Immature natural killer cell (primary cell): ENCODE measurements around the gene ZNF784. TPM values are rescaled to one million over a fixed set of nuclear protein-coding genes. Genes with fewer than 3 reads are reported as not detected.

Source experiments
- DNase-seq, 3 donors: peaks; one replicate each; pipeline ENCODE4 v3.0.0; 2022; ENCODE audit warnings: mixed read lengths in 1 of 3
- H3K27ac Mint-ChIP-seq, 6 donors: one replicate each; pipeline ENCODE4 v1.8.0; 2020; ENCODE audit warnings: mixed read lengths in 6 of 6, mild to moderate bottlenecking in 5 of 6, inconsistent platforms in 4 of 6, moderate library complexity in 3 of 6
- H3K27me3 Mint-ChIP-seq, 3 donors: one replicate each; pipeline ENCODE4 v1.8.0; 2020 to 2021; ENCODE audit warnings: low read depth in 3 of 3, mild to moderate bottlenecking in 3 of 3, mixed read lengths in 3 of 3, moderate library complexity in 3 of 3, inconsistent platforms in 1 of 3
- H3K36me3 Mint-ChIP-seq, 3 donors: one replicate each; pipeline ENCODE4 v1.8.0; 2020; ENCODE audit warnings: mixed read lengths in 3 of 3, inconsistent platforms in 2 of 3, mild to moderate bottlenecking in 2 of 3
- H3K4me1 Mint-ChIP-seq, 2 donors: one replicate each; pipeline ENCODE4 v1.8.0; 2020; ENCODE audit warnings: inconsistent platforms in 2 of 2, mild to moderate bottlenecking in 2 of 2, mixed read lengths in 2 of 2, moderate library complexity in 1 of 2
- H3K4me3 Mint-ChIP-seq, 5 donors: one replicate each; pipeline ENCODE4 v1.8.0; 2020; ENCODE audit warnings: mild to moderate bottlenecking in 5 of 5, mixed read lengths in 5 of 5, inconsistent platforms in 3 of 5, moderate library complexity in 3 of 5
- H3K9me3 Mint-ChIP-seq, 6 donors: one replicate each; pipeline ENCODE4 v1.8.0; 2020; ENCODE audit warnings: mild to moderate bottlenecking in 6 of 6, mixed read lengths in 6 of 6, inconsistent platforms in 4 of 6, moderate library complexity in 3 of 6
- polyA plus RNA-seq, 3 donors: library from polyadenylated mRNA; unstranded; fragments of 300-500 nt; fragmentation: Illumina TruSeq; gene quantifications; one replicate each; pipeline ENCODE4 v1.2.3, GENCODE V29; 2021

The ZNF784 gene
- polyA plus RNA-seq, 3 donors from 2014 or later = 0.59 to 0.78 (median 0.62) TPM

DNA sequence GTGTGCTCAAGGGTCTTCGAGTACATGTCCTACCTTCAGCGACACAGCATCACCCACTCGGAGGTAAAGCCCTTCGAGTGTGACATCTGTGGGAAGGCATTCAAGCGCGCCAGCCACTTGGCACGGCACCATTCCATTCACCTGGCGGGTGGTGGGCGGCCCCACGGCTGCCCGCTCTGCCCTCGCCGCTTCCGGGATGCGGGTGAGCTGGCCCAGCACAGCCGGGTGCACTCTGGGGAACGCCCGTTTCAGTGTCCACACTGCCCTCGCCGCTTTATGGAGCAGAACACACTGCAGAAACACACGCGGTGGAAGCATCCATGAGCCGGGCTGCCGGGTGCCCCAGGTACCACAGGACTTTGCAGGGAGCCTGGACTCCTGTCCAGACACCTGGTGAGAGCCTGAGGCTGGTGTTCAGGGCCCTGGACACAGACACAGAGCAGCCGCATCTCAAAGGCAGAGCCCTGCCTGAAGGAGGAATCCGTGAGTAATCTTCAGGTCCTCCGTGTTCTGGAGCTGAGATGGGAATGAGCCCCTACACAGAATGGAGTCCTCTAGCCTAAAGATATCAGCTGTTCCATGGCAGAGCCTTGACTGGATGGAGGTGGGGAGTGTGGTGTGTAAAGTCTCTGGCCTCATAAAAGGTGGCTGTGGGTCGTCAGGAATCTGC lies 20.6 kb upstream of the ZNF784 start:
- DNase-seq = no peak
- H3K36me3 Mint-ChIP-seq = no peaks in the 10 kb centered on the region
- H3K27ac Mint-ChIP-seq = no peak overlapping the region
- peak overlapping the region; percentile 84 to 96 (median 91) for H3K4me3 Mint-ChIP-seq
- peaks cover 38 to 54% of the 10 kb centered on the region in 2 donors for H3K4me1 Mint-ChIP-seq
- no peaks in the 10 kb centered on the region for H3K9me3 Mint-ChIP-seq
- H3K27me3 Mint-ChIP-seq = peaks cover 3 to 10% (median 5%) of the 10 kb centered on the region in 3 donors

DNA sequence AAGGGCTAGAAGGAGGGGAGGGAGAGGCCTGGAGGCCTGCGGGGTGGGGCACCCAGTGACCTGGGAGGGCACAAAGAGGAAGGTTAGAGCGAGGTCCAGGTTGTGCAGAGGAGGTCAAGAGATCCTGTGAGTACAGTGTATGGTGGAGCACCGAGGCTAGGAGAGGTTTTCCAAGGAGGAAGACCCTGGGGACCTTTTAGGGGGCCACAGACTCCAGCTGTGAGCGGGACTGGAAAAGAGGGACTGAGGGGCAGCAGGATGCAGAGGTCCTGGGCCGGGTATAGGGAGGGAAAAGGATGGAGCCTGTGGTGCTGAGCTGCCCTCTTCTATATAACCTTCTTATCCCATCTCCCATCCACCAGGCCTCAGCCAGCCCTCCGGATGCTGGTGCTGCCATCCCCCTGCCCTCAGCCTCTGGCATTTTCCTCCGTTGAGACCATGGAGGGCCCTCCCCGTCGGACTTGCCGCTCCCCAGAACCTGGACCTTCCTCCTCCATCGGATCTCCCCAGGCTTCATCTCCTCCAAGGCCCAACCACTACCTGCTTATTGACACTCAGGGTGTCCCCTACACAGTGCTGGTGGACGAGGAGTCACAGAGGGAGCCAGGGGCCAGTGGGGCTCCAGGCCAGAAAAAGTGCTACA lies 19.9 kb upstream of the ZNF784 start:
- no peak for DNase-seq
- Mint-ChIP-seq H3K36me3 (no peaks in the 10 kb centered on the region), H3K4me1 (peaks cover 38 to 57% of the 10 kb centered on the region in 2 donors), H3K27me3 (peaks cover 3 to 7% (median 5%) of the 10 kb centered on the region in 3 donors), H3K4me3 (peak overlapping the region; percentile 84 to 96 (median 91)), H3K9me3 (no peaks in the 10 kb centered on the region), H3K27ac (peak overlapping the region; percentile 60 to 92 (median 80))

DNA sequence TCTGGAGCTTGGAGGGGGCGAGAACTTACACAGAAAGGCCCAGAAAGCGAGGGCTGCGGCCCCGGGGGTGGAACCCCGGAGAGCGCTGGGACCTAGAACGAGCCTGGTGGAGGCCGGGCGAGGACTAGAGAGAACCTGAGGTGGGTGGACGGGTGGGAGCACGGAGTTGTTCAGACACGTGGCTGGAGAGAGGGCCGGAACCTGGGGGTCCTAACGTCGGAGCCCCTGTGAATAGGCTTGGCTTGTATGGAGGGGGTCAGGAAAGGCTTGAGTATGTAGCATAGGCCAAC lies 19.5 kb upstream of the ZNF784 start:
- Mint-ChIP-seq H3K36me3 (peaks cover 0 to 3% (median 0%) of the 10 kb centered on the region in 3 donors), H3K4me3 (peak overlapping the region; percentile 84 to 96 (median 91)), H3K9me3 (no peaks in the 10 kb centered on the region), H3K27ac (peak overlapping the region; percentile 60 to 92 (median 80)), H3K4me1 (peaks cover 43 to 61% of the 10 kb centered on the region in 2 donors), H3K27me3 (peaks cover 3 to 7% (median 5%) of the 10 kb centered on the region in 3 donors)
- DNase-seq = no peak

DNA sequence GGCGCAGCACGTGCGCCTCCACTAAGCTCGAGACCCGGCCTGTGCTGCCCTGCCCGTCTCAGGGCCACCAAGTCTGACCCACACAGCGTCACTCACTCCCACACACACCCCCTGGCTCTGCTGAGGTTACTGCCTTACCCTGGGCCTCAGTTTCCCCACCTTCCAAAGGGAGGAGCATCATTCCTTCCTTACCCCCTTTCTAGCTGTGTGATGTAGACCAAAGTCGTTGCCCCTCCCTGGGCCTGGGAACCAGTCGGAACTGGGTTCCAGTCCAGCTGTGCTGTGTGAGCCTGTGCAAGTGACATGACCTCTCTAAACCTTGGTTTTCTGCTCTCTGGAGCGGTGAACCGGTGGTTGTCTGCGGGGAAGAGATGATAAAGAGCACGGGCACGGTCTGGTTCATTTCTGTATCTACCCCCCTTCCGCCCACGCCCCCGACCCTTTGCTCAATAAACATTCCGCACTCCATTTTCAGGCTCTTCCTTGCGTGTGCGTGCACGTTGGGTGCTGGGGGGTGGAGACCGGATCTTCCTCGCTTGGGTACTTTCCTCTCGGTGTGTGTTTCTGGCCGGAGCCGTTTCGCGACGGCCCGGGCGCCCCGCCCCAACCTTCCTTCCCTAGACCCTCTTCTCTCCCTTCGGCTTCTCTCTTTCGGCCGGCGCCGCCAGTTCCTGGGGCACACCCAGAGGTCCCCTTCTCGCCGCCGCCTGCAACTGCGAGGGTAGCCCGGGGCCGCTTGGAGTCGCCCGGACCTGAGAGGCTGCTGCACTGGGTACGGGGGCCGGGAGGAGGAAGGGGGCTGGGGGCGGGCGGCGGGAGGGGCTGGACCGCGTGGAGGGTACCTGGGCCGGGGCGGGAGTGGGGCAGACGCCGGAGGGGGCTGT lies 18.9 kb upstream of the ZNF784 start, which contains the start of gene ZNF581:
Gene ZNF581, plus strand, starts transcription at position 647 of the 884 bp plus-strand sequence. CDS start 923 bp downstream, outside the sequence.
- Mint-ChIP-seq H3K9me3 (no peaks in the 10 kb centered on the region), H3K36me3 (peaks cover 0 to 3% (median 0%) of the 10 kb centered on the region in 3 donors), H3K27me3 (peaks cover 3 to 7% (median 5%) of the 10 kb centered on the region in 3 donors), H3K4me3 (peak within 1 kb of the TSS; percentile 84 to 96 (median 91)), H3K4me1 (peaks cover 45 to 61% of the 10 kb centered on the region in 2 donors), H3K27ac (peak within 1 kb of the TSS; percentile 82 to 94 (median 89))
- DNase-seq = peak; percentile 68 to 72 (median 69)

DNA sequence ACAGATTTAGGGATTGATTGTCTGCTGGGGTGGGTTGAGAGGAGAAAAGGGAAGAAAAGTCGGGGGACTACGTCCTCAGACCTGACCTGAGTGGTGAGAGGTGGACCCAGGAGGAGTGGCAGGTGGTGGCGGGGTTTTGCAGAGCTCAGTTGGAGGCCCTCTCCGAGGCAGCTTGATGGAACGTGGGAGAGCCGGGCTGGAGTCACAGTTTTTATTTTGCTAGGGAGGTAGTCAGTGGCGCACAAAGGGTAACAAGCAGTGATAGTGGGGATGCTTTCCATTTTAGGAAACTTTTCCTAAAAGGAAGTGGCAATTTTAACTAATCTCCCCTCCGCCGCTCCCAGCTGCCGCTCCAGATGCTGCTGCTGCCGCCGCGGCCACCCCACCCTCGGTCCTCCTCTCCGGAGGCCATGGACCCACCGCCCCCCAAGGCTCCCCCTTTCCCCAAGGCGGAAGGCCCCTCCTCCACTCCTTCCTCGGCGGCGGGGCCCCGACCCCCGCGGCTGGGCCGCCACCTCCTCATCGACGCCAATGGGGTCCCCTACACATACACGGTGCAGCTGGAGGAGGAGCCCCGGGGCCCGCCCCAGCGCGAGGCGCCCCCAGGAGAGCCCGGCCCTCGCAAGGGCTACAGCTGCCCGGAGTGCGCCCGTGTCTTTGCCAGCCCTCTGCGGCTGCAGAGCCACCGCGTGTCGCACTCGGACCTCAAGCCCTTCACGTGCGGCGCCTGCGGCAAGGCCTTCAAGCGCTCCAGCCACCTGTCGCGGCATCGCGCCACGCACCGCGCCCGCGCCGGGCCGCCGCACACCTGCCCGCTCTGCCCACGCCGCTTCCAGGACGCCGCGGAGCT lies 18.0 kb upstream of the ZNF784 start:
- H3K4me1 Mint-ChIP-seq = peaks cover 49 to 63% of the 10 kb centered on the region in 2 donors
- H3K27ac Mint-ChIP-seq = peak overlapping the region; percentile 79 to 94 (median 92)
- DNase-seq = no peak
- peaks cover 3 to 4% (median 3%) of the 10 kb centered on the region in 3 donors for H3K36me3 Mint-ChIP-seq
- peaks cover 5 to 8% (median 5%) of the 10 kb centered on the region in 3 donors for H3K27me3 Mint-ChIP-seq
- H3K4me3 Mint-ChIP-seq = peak overlapping the region; percentile 89 to 96 (median 94)
- no peaks in the 10 kb centered on the region for H3K9me3 Mint-ChIP-seq

DNA sequence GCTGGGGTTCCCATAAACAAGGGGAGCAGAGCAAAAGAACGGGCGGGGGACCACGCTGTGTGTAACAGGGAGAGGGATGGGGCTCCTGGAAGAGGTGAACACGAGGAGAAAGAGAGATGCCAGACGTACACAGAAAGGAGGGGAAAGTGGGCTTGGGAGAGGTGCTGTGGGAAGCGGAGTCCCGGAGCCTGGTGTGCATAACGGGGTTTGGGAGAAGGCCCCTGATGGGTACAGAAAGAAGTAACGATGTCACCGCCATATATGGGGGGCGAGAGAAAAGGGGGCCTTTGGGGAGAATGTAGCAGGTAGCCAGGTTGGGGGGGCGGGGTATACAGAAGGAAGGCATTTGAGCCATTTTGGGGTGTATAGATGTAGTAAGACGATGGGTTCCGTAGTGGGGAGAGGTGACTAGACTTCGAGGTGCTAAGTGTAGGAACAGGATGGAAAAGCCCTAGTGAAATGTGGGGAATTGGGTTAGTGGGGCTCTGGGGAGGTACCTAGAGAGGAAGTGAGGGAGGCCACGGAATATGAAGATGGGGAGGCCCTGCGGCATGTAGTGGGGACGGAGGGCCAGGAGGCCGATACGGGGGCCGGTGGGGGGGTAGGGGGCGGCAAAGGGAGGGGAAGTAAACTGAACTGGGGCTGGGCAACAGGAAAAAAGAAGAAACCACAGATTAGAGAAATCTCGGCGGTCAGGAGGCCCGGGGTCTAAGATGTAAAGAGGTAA lies 17.2 kb upstream of the ZNF784 start:
- peaks cover 51 to 61% of the 10 kb centered on the region in 2 donors for H3K4me1 Mint-ChIP-seq
- H3K27me3 Mint-ChIP-seq = peaks cover 5 to 9% (median 5%) of the 10 kb centered on the region in 3 donors
- H3K4me3 Mint-ChIP-seq = peak overlapping the region; percentile 88 to 94 (median 89)
- peak overlapping the region; percentile 79 to 92 (median 86) for H3K27ac Mint-ChIP-seq
- DNase-seq = peak in 1 of 3 donors; percentile 8
- no peaks in the 10 kb centered on the region for H3K9me3 Mint-ChIP-seq
- peaks cover 3 to 4% (median 3%) of the 10 kb centered on the region in 3 donors for H3K36me3 Mint-ChIP-seq

DNA sequence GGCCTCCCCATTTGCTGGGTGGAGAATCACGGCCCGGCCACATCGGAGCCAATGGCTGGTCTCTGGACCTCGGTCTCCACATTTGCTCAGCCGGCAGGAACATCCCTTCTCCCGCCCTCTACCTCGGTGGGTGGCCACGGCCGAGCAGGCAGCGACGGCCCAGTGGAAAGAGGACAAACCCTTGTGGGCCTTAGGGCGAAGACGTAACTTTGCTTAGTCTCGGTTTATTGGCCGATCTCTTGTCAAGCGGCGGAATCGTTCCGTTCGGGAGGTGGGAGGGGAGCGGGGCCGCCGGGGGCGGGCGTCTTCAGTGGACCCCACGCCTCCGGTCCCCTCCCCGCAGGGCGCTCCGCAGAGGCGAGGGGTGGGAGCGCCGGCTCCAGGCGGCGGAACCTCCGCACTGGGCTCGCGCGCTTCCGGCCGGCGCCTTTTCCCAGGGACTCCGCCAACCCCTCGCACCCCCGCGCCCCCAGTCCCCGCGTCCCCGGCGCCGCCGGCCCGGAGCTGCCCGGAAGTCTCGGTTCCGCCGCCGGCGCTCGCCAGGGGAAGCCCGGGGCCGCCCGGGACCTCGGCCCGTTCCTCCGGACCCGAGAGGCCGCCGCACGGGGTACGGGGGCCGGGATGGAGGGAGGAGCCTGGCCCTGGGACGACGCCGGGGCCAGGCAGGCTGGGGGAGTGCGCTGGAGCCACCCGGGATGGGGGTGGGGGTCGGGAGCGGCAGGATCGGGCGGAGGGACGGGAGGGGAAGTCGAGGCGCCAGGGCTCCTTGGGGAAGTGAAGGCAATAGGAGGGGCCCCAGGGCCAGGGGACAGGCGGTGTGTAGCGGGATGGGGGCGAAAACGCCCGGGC lies 16.4 kb upstream of the ZNF784 start, which contains the start of gene ZNF580:
Gene ZNF580, plus strand, starts transcription at position 426 of the 849 bp plus-strand sequence. CDS start 1,507 bp downstream, outside the sequence.
- Mint-ChIP-seq H3K4me1 (peaks cover 59 to 69% of the 10 kb centered on the region in 2 donors), H3K4me3 (peak within 1 kb of the TSS; percentile 88 to 94 (median 89)), H3K9me3 (no peaks in the 10 kb centered on the region), H3K36me3 (peaks cover 3 to 4% (median 3%) of the 10 kb centered on the region in 3 donors), H3K27me3 (peaks cover 5 to 9% (median 6%) of the 10 kb centered on the region in 3 donors), H3K27ac (peak within 1 kb of the TSS; percentile 79 to 92 (median 86))
- DNase-seq = peak; percentile 50 to 56 (median 52)

DNA sequence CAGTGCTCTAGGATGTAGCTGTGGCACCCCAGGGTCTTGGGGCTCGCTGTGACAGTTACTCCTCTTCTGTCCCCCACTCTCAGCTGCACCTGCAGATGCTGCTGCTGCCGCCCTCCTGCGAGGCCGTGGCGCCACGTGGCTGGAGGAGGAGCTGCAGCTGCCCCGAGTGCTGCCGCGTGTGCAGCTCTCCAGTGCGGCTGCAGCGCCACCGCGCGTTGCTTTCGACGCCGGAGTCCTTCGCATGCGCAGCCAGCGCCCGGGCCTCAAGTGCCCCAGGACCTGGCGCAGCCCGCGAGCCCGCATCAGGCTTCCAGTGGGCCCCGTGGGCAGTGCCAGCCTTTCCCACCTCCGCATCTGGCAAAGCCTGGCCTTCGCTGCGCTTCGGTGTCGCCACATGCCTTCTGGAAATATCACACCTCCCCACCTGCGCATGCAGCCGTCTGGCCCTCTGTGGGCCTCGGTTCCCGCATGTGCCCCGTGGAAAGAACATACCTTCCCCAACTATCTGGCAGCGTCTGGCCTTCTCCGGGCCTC lies 15.7 kb upstream of the ZNF784 start:
- Mint-ChIP-seq H3K27ac (peak overlapping the region; percentile 66 to 79 (median 76)), H3K4me3 (peak overlapping the region; percentile 75 to 83 (median 79)), H3K27me3 (peaks cover 7 to 9% (median 9%) of the 10 kb centered on the region in 3 donors), H3K36me3 (peaks cover 3 to 4% (median 3%) of the 10 kb centered on the region in 3 donors), H3K4me1 (peaks cover 66 to 73% of the 10 kb centered on the region in 2 donors), H3K9me3 (no peaks in the 10 kb centered on the region)
- DNase-seq = peak; percentile 56 to 64 (median 61)

DNA sequence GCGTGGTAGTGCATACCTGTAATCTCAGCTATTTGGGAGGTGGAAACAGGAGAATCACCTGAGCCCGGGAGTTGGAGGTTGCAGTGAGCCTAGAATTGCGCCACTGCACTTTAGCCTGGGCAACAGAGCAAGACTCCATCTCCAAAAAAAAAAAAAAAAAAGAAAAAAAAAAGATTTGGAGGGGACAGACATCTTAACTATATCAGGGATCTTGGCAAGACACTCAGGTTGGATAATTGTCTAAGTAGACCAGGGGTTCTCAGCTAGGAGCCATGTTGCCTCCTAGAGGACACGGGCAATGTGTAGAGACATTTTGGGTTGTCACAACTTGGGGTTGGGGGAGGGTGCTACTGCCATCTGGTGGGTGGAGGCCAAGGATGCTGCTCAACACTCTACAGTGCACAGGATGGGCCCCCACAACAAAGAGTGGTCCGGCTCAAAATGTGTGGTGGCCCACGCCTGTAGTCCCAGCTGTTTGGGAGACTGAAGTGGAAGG lies 14.5 kb upstream of the ZNF784 start:
- H3K9me3 Mint-ChIP-seq = no peaks in the 10 kb centered on the region
- peak; percentile 48 to 56 (median 55) for DNase-seq
- peaks cover 11 to 14% (median 13%) of the 10 kb centered on the region in 3 donors for H3K27me3 Mint-ChIP-seq
- peak overlapping the region in 5 of 6 donors; percentile 72 to 84 (median 75) for H3K27ac Mint-ChIP-seq
- peaks cover 73 to 74% of the 10 kb centered on the region in 2 donors for H3K4me1 Mint-ChIP-seq
- H3K4me3 Mint-ChIP-seq = peak overlapping the region; percentile 38 to 73 (median 58)
- peaks cover 3 to 4% (median 3%) of the 10 kb centered on the region in 3 donors for H3K36me3 Mint-ChIP-seq

DNA sequence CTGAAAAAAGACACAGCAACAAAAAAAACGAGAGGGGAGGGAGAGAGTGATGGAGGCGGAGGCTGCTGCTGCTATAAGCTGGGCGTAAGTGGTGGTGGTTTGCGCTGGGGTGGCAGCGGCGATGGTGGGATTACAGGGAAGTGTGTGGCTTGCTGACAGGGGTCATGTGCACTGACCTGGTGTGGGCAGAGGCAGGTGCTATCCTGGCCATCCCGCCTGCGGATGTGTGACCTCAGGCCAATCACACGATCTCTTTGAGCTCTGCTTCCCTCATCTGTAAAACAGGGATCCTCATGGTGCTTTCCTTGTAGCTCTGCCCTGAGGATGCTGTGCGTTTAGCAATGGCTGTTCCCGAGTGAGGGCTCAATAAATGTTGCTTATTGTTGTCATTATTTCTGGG lies 13.2 kb upstream of the ZNF784 start:
- Mint-ChIP-seq H3K27ac (peak overlapping the region; percentile 21 to 80 (median 49)), H3K27me3 (peaks cover 10 to 14% (median 14%) of the 10 kb centered on the region in 3 donors), H3K36me3 (peaks cover 3 to 4% (median 3%) of the 10 kb centered on the region in 3 donors), H3K4me3 (peak overlapping the region in 4 of 5 donors; percentile 26 to 59 (median 44)), H3K4me1 (peaks cover 66 to 68% of the 10 kb centered on the region in 2 donors), H3K9me3 (no peaks in the 10 kb centered on the region)
- DNase-seq = no peak

DNA sequence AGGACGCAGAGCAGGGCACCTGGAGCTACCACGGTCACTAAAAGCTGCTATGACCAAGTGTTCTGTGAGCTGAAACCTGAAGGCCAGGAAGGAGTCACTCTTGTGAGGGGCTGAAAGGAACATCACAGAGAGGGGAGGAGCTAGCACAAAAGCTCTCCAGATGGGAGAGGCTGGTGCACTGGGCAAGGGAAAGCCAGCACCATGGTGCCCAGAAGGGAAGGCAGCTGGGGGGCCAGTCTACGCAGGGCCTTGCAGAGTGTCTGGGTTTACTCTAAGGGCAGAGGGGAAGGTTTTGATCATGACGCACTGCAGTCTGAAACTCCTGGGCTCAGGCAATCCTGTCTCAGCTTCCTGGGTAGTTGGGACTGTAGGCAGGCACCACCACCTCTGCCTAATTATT lies 12.4 kb upstream of the ZNF784 start:
- H3K9me3 Mint-ChIP-seq = no peaks in the 10 kb centered on the region
- peaks cover 3 to 4% (median 3%) of the 10 kb centered on the region in 3 donors for H3K36me3 Mint-ChIP-seq
- H3K4me3 Mint-ChIP-seq = peak overlapping the region; percentile 97 to 100 (median 98)
- peaks cover 67 to 68% of the 10 kb centered on the region in 2 donors for H3K4me1 Mint-ChIP-seq
- DNase-seq = no peak
- H3K27ac Mint-ChIP-seq = peak overlapping the region; percentile 97 to 100 (median 100)
- peaks cover 10 to 19% (median 18%) of the 10 kb centered on the region in 3 donors for H3K27me3 Mint-ChIP-seq
